Measurements from ENCODE around the gene SMIM8. TPM values are rescaled to one million over a fixed set of nuclear protein-coding genes. Genes with fewer than 3 reads are reported as not detected.

Gene SMIM8
- total and polyA plus RNA-seq, 10 of the 15 experiments (the other 5 are each of a cell fraction or from before 2014, with no cell fraction given) = 6.2 to 45.8 (median 10.4) TPM

DNA sequence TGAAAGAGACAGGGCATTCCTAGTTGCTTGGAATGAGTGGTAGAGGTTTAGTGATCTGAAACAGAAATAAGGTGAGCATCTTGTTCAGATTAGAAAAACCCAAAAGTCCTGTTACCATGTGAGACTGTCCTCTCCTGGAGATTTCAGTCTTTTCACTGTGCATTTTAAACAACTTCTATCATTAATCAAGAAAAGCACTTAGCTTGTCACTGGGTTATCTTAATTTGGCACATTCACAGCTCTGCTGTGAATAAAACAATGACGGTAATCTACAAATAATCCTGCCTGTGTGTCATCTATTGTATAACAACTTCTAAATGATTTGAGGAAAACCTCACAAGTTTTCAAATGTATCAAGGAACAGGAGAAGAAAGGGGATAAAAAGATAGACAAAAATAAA lies 9.5 kb upstream of the SMIM8 start:
- no TSS peak for BruUV-seq (replicated peaks)
- H3K4me2 ChIP-seq (ENCODE audit: control insufficient read depth, insufficient read depth) = no peak overlapping the region
- POLR2A ChIA-PET = no interaction called here
- in situ Hi-C loops (cut with MboI) (no loop called here), intact Hi-C loops (cut with micrococcal nuclease; ENCODE audit: unreplicated experiment) (no loop called here)
- CTCF ChIA-PET = no interaction called here
- SMC1A ChIA-PET (ENCODE audit: uncharacterized antibody, unreplicated experiment) = interaction anchor here (0.6 to 1.2 kb wide), 2 partner anchors 8 to 693 kb away, joined by 3 read pairs; no protein-coding TSS in a partner anchor
- WGBS (ENCODE audit: insufficient coverage, insufficient replicate concordance, low lambda C conversion rate, missing lambda C conversion rate) = no CpG with 5 or more reads among the region's 1 CpG
- no peak for TF ChIP-seq NFYA (IDR thresholded peaks at IDR 0.05; ENCODE audit: borderline replicate concordance, low read depth, low read length)
- TF ChIP-seq, protein P1, sequence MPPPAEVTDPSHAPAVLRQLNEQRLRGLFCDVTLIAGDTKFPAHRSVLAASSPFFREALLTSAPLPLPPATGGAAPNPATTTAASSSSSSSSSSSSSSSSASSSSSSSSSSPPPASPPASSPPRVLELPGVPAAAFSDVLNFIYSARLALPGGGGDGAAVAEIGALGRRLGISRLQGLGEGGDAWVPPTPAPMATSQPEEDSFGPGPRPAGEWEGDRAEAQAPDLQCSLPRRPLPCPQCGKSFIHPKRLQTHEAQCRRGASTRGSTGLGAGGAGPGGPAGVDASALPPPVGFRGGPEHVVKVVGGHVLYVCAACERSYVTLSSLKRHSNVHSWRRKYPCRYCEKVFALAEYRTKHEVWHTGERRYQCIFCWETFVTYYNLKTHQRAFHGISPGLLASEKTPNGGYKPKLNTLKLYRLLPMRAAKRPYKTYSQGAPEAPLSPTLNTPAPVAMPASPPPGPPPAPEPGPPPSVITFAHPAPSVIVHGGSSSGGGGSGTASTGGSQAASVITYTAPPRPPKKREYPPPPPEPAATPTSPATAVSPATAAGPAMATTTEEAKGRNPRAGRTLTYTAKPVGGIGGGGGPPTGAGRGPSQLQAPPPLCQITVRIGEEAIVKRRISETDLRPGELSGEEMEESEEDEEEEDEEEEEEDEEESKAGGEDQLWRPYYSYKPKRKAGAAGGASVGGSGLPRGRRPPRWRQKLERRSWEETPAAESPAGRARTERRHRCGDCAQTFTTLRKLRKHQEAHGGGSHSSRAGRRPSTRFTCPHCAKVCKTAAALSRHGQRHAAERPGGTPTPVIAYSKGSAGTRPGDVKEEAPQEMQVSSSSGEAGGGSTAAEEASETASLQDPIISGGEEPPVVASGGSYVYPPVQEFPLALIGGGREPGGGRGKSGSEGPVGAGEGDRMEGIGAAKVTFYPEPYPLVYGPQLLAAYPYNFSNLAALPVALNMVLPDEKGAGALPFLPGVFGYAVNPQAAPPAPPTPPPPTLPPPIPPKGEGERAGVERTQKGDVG (CRISPR knock-in tag; IDR thresholded peaks at IDR 0.05) = no peak
- TF ChIP-seq ZNF622 (IDR thresholded peaks at IDR 0.05) = no peak
- no peak for TF ChIP-seq FOXM1 (IDR thresholded peaks at IDR 0.05; ENCODE audit: low read depth, low read length)
- no peak for TF ChIP-seq RUNX3 (IDR thresholded peaks at IDR 0.05; ENCODE audit: low read length)
- TF ChIP-seq, protein P2, sequence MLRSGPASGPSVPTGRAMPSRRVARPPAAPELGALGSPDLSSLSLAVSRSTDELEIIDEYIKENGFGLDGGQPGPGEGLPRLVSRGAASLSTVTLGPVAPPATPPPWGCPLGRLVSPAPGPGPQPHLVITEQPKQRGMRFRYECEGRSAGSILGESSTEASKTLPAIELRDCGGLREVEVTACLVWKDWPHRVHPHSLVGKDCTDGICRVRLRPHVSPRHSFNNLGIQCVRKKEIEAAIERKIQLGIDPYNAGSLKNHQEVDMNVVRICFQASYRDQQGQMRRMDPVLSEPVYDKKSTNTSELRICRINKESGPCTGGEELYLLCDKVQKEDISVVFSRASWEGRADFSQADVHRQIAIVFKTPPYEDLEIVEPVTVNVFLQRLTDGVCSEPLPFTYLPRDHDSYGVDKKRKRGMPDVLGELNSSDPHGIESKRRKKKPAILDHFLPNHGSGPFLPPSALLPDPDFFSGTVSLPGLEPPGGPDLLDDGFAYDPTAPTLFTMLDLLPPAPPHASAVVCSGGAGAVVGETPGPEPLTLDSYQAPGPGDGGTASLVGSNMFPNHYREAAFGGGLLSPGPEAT (IDR thresholded peaks at IDR 0.05; ENCODE audit: low read depth) = no peak
- no peak for TF ChIP-seq PAX5 (IDR thresholded peaks at IDR 0.05; ENCODE audit: borderline replicate concordance, low read depth, low read length)
- no peak for TF ChIP-seq PAX8 (IDR thresholded peaks at IDR 0.05)
- TF ChIP-seq ZNF207 (IDR thresholded peaks at IDR 0.05; ENCODE audit: borderline replicate concordance) = no peak
- no peak for TF ChIP-seq DPF2 (IDR thresholded peaks at IDR 0.05)
- no peak for TF ChIP-seq IKZF1 (conservative IDR thresholded peaks at IDR 0.05)
- TF ChIP-seq, protein P3, sequence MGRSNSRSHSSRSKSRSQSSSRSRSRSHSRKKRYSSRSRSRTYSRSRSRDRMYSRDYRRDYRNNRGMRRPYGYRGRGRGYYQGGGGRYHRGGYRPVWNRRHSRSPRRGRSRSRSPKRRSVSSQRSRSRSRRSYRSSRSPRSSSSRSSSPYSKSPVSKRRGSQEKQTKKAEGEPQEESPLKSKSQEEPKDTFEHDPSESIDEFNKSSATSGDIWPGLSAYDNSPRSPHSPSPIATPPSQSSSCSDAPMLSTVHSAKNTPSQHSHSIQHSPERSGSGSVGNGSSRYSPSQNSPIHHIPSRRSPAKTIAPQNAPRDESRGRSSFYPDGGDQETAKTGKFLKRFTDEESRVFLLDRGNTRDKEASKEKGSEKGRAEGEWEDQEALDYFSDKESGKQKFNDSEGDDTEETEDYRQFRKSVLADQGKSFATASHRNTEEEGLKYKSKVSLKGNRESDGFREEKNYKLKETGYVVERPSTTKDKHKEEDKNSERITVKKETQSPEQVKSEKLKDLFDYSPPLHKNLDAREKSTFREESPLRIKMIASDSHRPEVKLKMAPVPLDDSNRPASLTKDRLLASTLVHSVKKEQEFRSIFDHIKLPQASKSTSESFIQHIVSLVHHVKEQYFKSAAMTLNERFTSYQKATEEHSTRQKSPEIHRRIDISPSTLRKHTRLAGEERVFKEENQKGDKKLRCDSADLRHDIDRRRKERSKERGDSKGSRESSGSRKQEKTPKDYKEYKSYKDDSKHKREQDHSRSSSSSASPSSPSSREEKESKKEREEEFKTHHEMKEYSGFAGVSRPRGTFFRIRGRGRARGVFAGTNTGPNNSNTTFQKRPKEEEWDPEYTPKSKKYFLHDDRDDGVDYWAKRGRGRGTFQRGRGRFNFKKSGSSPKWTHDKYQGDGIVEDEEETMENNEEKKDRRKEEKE (IDR thresholded peaks at IDR 0.05) = no peak
- no peak for TF ChIP-seq CHD1 (IDR thresholded peaks at IDR 0.05; ENCODE audit: low read depth, low read length)
- TF ChIP-seq, protein P4, sequence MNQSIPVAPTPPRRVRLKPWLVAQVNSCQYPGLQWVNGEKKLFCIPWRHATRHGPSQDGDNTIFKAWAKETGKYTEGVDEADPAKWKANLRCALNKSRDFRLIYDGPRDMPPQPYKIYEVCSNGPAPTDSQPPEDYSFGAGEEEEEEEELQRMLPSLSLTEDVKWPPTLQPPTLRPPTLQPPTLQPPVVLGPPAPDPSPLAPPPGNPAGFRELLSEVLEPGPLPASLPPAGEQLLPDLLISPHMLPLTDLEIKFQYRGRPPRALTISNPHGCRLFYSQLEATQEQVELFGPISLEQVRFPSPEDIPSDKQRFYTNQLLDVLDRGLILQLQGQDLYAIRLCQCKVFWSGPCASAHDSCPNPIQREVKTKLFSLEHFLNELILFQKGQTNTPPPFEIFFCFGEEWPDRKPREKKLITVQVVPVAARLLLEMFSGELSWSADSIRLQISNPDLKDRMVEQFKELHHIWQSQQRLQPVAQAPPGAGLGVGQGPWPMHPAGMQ (IDR thresholded peaks at IDR 0.05; ENCODE audit: borderline replicate concordance) = no peak
- H3K9me3 ChIP-seq (replicated peaks; ENCODE audit: control insufficient read depth, insufficient read depth, low read length) = no peaks in the 10 kb centered on the region
- no peaks in the 10 kb centered on the region; a peak in 1 of 4 replicates for H3K27me3 ChIP-seq (replicated peaks in 1 of 2; ENCODE audit: control insufficient read depth in 2 of 2, insufficient read depth in 2 of 2, low read length in 1 of 2)
- no peak overlapping the region for H3K9ac ChIP-seq (ENCODE audit: control insufficient read depth, insufficient read depth, low read length)
- ATAC-seq (no peak), FAIRE-seq (no peak), DNase-seq (ENCODE audit: low read depth, low spot score) (no peak)
- no peak overlapping the region for H2AFZ ChIP-seq (ENCODE audit: control insufficient read depth, low read depth, low read length)
- H3K79me2 ChIP-seq (ENCODE audit: control insufficient read depth, insufficient read depth, low read length) = no peaks in the 10 kb centered on the region
- no peaks in the 10 kb centered on the region for H3K36me3 ChIP-seq (ENCODE audit: control insufficient read depth in 2 of 2, insufficient read depth in 2 of 2, low read length in 1 of 2)
- no peaks in the 10 kb centered on the region for H4K20me1 ChIP-seq (ENCODE audit: control insufficient read depth, insufficient read depth)
- H3K4me3 ChIP-seq = no peak overlapping the region
- no peaks in the 10 kb centered on the region for H3K4me1 ChIP-seq (ENCODE audit: control insufficient read depth, insufficient read depth, low read length)
- RAD21 ChIA-PET (ENCODE audit: unreplicated experiment) = interaction anchor here (0.6 kb wide), 1 partner anchor 180 kb away, joined by 3 read pairs; no protein-coding TSS in a partner anchor
- no peak overlapping the region for H3K27ac ChIP-seq (ENCODE audit: control insufficient read depth, insufficient read depth)

All from GM12878 (cell line).